ENCODE data around the gene ZNF275.
"Not testable (repeated sequence)": the region's sequence is repeated elsewhere in the genome, so short reads cannot be mapped to it uniquely, and the experiment has no call there.

Gene ZNF275

GRCh38 chrX:153319295-153320046 is 14.5 kb upstream of the ZNF275 start:
- no peak for DNase-seq

GRCh38 chrX:153320047-153320443 is 13.9 kb upstream of the ZNF275 start:
- not testable (repeated sequence) for DNase-seq

- DNase-seq: no peak
Measured at GRCh38 chrX:153320555-153321184, 13.3 kb upstream of the ZNF275 start.

GRCh38 chrX:153321381-153322124 is 12.4 kb upstream of the ZNF275 start, which contains the start of gene PNMA6F:
TSS of gene PNMA6F (minus strand) at chrX:153321767. CDS start at chrX:153320674, 1,093 bp downstream.
- DNase-seq: no peak

- no peak for DNase-seq
Measured at GRCh38 chrX:153327561-153327960, 6.4 kb upstream of the ZNF275 start.

GRCh38 chrX:153333266-153333665 is 687 bp upstream of the ZNF275 start:
- no peak for DNase-seq

- DNase-seq: no peak
Measured at GRCh38 chrX:153334654-153335295, 822 bp downstream of the ZNF275 start.

GRCh38 chrX:153336121-153336894 is 2.4 kb downstream of the ZNF275 start:
- DNase-seq: no peak

GRCh38 chrX:153336988-153337387 is 3.0 kb downstream of the ZNF275 start:
- no peak for DNase-seq

GRCh38 chrX:153338836-153339235 is 4.9 kb downstream of the ZNF275 start:
- DNase-seq: no peak

- no peak for DNase-seq
Measured at GRCh38 chrX:153339662-153340061, 5.7 kb downstream of the ZNF275 start.

GRCh38 chrX:153340111-153340510 is 6.2 kb downstream of the ZNF275 start:
- no peak for DNase-seq

GRCh38 chrX:153342762-153343558 is 9.0 kb downstream of the ZNF275 start:
- DNase-seq: no peak

GRCh38 chrX:153343674-153344073 is 9.7 kb downstream of the ZNF275 start:
- no peak for DNase-seq

- DNase-seq: no peak
Measured at GRCh38 chrX:153347530-153347929, 13.6 kb downstream of the ZNF275 start.

- DNase-seq: no peak
Measured at GRCh38 chrX:153348421-153348820, 14.5 kb downstream of the ZNF275 start.

- no peak for DNase-seq
Measured at GRCh38 chrX:153349952-153350351, 16.0 kb downstream of the ZNF275 start.

- no peak for DNase-seq
Measured at GRCh38 chrX:153351981-153352380, 18.0 kb downstream of the ZNF275 start.

GRCh38 chrX:153352858-153353257 is 18.9 kb downstream of the ZNF275 start:
- DNase-seq: no peak

- no peak for DNase-seq
Measured at GRCh38 chrX:153353416-153353815, 19.5 kb downstream of the ZNF275 start.

- no peak for DNase-seq
Measured at GRCh38 chrX:153357877-153358276, 23.9 kb downstream of the ZNF275 start.

Data from right forelimb (tissue), 1 donor.